Measurements from ENCODE around the gene TNIP1.
A peak's percentile ranks its signal among the peaks of the same experiment; 100 is the strongest.

Gene TNIP1

DNA sequence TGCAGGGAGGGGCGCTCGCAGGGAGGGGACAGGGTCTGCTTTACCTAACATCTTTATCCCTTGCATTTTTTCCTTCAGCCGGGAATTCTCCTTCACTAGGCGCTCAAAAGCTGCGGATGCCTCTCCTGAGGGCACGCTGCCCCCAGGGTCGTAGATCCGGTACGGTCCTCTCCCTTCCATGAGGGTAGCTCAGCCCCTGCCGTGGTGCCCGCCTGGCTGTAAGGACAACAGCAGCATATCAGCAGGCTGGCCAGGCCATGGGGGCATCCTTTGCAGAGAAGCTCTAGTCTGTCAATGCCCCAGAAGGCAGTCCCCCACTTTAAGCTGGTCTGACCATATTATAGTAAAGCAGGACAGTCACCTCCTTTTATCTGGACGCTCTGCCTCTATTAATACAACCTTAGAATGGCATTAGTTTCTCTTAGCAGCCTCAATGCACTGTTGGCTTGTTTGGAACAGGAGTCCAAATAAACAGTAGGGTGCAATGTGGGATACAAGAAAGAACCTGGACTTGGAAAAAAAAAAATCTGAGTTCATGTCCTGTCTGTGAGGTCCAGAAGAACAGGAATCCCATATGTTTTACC, 15.8 kb downstream of the TNIP1 start:
- no peak for DNase-seq (ENCODE audit: low read depth)

DNA sequence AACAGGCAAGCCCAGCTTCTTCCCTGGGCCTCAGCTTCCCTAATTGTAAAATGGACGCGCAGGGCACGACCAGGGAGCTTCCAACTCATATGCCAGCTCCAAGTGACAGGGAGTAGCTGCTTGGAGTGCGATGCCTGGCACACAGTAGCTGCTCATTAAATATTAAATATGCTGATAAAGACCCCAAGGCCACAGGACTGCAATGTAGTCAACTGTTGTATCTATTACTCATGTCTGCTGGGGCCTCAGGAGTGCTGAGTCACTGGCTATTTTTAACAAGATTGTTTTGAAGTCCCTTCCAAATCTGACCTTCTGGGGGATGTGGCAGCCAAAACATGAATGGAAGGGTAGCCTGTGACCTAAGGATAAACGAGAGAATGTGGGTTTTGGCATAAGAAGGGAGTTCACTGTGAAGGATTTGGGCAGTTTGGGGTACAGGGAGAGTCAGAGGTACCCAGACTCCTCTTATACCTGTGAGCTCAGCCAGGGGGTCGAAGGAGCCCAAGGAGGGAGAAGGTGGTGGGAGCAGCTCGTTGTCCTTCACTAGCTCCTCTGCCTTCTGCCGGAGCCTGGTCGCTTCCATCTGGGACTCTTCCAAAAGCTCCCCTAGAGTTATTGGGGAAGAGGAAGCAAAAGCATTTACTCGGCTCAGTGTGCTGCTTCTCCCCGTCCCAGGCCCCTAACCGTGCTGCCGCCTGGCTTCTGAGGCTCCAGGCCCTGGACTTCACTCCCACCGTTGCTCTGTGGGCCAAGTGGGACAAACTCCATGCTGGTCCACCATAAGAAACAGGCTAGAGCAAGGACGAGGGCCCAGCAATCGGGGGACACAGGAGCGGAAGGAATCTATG, 17.5 kb downstream of the TNIP1 start:
- no peak for DNase-seq (ENCODE audit: low read depth)

DNA sequence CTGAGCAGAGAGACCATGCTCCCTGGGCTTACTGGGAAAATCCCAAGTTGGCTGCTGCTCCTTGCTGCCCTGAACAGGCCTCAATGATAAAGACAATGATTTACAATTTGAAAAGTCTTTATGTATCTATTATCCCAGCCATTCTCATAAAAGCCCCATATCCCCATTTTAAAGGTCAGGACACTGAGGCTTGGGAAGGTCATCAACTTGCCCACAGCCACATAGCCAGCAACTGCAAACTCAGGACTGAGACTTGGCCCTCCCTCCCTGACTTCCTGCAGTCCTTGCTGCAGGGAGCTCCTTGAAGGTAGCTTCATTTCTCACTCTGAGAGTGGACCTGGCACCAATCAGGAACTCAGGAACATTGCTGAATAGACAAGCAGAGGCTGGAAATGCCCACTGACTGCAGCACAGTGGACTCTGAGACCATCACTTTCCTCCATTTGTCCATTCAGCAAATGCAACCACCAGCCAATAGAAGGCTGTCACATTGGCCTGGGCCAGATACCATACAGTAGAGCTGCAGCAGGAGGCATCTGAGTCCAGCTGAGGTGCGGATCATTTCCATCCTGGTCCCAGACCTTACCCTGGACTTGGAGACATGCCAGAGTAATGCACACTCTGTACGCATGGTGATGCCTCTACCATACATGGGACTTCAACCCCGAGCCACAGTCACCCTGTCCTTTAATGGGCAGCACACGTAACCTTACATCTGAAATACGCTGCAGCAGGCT, 18.3 kb downstream of the TNIP1 start:
- no peak for DNase-seq (ENCODE audit: low read depth)

DNA sequence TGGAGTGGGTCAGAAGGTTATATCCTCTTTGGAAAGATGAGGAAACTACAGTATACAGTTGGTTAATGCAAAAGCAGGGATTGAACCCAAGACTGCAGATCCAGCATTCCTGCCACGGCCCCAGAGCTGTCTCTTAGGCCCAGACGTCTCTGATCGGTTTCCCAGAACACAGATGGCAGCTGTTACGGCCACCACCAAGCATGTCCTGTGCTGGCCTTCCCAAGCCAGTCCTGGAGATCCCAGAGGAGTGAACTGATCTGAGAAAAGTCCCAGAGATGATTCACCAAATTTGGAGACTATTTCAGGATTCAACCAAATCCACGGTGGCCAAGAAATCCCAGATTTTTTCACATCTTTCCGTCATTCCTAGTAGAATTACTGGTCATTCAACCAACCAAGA, 20.1 kb downstream of the TNIP1 start:
- DNase-seq (ENCODE audit: low read depth) = no peak

DNA sequence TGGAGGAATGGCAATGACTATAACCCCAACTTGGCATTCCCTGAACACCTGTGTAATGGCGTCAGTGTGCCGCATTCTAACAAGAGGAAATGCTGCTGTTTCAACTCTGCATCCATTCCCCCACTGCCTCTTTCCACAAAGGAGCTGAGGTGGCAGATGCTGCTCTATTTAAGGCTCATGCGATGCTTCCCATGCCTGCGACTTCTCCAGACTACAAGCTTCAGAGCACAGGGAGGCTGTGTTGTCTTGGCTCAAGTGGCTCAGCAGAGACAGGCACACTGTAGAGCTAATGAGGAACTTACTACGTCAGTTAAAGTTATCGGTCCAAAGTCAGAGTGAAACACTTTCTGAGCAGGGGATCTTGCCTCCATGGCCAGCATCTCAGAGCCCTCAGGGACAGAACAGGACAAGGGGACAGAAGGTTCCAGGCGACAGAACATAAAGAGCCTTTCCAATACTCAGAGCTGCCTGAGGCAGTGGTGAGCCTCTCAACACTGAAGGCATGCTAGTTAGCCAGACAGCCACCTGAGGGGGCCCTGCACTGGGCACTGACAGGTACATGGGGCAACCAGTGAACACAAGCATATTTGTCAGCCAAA, 21.8 kb downstream of the TNIP1 start:
- DNase-seq (ENCODE audit: low read depth) = no peak

DNA sequence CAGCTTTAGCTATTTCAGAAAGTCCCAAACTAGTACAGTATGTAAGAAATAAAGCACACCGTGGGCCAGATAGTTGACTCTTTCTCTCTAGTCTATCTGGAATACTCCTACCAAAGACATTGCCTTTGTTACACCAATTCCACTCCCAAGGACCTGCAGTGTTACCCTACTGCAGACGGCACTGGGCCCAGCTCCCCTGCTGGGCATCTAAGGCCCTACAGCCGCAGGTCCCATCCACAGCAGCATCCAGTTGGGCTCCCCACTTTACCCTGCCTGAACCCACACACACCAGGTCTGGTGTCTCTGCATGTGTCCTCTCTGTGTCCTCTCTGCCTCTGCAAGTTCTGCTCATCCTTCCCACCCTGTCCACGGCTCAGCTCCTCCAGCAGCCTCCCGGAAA, 22.5 kb downstream of the TNIP1 start:
- no peak for DNase-seq (ENCODE audit: low read depth)

DNA sequence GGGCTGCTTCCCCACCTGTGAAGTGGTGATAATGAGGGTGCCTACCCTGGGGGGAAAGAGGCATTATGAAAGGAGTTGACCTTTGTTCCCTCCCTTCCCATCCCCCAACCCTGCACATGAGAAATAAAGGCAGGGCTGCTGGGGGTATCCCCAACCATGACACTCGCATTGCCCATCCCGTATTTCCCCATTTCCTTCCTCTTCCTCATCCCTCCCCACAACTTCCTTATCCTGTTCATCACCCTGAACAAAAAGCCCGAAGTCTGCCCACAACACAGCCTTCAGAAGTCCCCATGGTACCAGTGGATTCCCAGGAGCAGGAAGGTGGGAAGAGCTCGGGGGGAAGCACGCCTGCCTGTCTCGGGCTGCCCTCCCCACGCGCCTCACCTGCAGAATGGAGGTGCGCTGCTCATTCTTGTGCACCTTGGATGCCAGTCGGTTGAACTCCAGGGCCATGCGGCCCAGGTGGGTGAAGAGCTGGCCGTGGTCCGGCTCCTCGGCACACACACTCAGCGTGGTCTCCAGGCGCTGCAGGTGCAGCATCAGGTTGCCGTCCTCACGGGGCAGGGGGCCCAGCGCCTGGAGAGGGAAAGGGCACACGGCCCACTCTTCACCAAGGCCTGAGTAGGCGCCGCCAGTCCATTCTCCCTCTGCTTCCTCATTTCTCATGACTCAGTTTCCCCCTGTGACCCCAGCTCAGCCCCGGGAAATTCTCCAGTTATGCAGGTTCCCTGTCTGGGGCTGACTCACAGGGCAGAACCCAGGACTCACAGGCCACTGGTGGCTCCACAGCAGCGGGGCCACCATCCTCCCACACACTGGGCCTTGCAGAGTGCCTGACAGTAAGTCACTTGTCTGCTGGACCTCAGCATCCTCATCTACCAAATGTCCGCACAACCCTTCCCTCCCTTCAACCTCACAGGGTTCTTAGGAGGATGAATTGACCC, 24.2 kb downstream of the TNIP1 start:
- no peak for DNase-seq (ENCODE audit: low read depth)

DNA sequence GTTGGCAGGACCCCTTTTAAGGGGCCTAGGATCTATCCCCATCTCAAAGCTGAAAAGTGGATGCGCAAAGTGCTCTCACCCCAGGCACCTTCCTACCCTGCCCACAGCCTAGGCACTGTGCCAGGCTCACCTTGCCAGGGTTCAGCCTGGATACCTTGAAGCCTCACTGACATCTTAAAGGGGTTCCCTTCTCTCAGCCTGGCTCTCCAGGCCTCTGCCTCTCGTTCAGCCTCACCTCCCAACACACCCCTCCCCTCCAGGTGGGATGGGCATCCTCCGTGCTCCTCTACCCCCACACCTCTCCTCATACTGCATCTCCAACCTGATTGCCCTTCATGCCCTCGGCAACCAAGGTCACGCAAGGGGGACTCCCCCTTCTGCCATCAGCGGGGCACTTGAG, 25.5 kb downstream of the TNIP1 start:
- DNase-seq (ENCODE audit: low read depth) = no peak

DNA sequence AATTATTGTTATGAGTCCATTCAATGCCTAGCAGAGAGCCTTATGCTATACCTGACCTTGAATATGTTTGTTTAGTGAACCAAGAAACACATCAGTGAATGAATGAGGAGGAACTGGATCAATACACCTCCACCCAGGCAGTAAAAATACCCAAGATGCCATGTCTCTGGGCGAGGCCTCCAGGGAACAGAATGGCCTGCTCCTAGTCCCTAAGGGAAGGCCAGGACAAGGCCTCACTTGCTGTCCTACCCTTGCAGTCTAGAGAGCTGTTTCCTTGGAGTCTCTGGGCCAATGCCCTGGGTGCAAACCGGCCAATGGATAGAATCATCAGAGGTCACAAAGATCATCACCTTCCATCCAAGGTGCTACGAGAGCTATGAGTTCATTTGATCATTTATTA, 26.1 kb downstream of the TNIP1 start:
- DNase-seq (ENCODE audit: low read depth) = no peak

DNA sequence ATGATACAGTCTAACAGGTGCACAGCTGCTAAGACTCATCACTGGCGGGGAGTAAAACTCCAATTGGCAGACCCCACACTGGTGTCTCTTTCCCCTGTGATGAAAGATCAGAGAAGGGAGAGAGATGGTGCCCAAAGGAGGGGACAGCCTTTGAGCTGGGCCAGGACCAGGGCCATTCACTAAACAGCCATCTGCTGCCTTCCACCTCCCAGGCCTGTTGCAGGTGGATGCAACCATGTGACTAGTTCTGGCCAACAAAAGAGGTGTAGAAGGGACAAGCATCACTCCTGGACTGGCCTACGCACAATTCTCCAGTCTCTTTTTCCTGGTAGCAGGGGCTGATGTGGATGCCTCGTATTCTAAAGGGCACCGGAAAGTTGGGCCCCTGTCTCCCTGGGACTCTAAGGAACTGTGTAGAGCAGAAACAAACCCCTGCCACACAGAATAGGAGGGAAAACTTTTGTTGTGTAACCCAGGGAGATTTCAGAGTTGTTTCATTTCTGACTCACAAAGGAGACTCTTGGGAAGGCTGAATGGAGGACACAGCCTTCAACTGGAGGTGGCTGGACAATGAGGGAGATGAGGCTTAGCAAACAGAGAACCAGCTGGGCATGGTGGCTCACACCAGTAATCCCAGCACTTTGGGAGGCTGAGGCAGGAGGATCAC, 26.9 kb downstream of the TNIP1 start:
- DNase-seq (ENCODE audit: low read depth) = no peak

DNA sequence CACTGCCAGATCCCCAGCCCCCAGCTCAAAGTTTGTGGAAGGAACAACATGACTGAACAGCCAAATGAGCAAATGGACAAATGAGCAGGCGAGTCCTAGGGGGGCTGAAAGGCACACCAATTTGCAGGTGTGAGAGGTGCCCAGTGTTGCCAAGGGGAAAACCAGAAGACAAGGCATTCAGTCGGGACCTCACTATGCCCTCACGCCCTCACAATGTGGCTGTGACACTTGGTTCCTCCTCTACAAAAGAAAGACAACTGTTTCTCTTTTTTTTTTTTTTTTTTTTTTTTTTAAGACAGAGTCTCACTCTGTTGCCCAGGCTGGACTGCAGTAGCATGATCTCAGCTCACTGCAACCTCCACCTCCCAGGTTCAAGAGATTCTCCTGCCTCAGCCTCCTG, 28.0 kb downstream of the TNIP1 start:
- DNase-seq (ENCODE audit: low read depth) = no peak

DNA sequence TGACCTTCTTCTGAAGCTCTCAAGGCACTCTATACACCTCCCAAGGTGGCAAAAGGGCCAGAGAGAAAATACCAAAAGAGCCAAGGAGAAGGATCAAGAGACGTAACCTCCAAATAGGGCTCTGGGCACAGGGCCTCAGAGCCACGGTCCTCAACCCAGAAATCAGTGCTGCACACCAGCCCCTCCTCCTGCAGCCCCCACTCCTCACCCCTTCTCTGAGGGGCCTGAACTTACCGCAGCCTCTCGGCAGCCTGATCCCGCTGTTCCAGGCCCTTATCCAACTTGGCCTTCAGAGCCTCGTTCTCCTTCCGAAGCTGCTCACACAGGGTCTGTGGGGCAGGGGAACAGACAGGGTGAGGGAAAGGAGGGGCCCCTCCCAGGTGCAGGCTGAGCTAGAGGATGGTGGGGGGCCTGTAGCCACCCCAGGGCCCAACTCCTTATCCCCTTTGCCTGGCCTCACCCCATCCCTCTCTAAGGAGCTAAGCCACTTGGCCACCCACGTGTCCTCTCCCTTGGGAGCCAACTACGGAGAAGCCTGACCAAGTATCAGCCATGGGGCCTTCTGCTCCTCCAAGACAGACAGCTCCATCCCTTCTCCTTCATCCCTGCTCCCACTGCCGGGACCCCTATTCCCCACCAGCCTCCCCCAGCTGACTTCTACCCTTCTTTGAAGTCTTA, 28.8 kb downstream of the TNIP1 start:
- DNase-seq (ENCODE audit: low read depth) = no peak

DNA sequence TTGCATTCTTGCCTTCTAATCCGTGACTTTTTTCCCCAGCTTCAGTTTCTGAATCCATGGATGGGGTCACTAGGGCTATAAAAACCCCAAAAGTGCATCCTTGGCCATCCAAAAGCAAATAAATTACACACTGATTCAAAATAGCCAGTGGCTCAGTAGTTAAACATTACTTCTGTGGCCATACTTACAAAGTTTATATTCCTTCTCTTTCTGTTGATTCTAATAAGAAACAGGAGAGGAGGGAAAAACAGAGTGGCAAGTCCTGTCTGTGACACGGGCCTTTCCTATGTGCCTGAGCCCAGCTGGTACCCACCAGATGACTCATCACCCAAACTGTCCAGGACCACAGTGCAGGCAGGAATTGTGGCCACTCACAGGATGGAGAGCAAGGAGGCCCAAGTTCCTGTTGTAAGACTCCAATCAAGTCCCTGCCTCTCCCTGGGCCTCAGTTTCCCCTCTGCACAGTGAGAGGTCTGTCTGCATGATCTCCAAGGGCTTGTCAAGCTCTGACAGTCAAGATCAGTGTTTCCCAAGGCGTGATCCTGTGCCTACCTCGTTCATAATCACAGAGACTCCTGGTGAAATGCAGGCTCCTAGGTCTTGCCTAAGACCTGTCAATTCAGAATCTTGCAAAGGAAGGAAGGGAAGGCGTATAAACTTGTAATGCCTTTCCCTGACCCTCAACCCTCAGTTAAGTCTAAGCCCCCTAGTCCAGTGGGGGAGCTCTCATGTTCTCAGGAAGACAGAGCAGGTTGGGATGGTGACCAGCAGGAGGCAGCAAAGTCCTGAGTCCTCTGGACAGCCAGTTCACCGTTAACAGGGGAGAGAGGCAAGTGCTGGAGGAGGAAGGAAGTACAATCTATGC, 29.5 kb downstream of the TNIP1 start:
- DNase-seq (ENCODE audit: low read depth) = peak; percentile 51

DNA sequence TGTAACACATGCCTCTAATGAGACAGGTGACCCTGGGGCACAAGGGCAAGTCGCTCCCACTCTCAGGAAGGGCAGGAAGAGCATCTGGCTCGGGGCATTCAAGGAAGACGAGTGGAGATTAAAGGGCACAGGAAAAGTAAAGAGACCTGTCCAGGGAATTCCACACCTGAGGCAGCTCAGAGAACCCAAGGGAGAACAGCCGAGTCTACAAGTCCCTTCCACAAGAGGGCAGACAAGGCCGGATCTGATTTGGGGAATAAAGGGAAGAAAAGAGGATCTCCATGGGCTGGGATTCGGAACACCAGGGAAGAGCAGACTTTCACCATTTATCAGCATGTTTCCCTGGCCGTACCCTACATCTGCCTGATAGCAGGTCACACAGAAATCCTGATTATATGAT, 32.3 kb downstream of the TNIP1 start:
- DNase-seq (ENCODE audit: low read depth) = no peak

DNA sequence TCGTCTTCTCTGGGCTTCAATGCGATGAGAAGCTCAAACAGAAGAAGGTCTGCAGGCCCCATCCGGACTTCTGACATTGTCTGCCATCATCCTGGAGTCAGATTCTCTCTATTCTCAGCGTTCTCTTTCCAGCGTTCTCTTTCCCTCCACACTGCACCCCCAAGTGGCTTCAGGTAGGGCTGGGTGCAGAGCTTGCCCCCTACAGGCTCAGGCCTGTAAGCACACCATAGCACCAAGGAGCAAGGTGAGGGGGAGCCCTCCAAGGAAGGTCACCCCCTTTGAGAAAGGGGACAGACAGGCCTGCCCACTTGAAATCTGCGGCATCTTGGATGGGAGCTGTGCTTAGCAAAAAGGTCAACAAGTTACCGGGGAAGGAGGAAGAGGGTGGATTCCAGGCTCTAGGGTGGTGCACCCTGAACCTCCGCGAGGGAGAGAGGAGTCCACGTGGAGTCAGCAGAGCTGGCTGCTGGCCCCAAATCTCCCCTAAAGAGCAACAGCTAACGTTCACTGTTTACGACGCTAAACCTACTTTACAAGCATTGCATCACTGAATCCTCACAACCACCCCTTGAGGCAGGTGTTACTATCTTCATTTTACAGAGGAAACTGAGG, 32.9 kb downstream of the TNIP1 start:
- DNase-seq (ENCODE audit: low read depth) = peak; percentile 10

DNA sequence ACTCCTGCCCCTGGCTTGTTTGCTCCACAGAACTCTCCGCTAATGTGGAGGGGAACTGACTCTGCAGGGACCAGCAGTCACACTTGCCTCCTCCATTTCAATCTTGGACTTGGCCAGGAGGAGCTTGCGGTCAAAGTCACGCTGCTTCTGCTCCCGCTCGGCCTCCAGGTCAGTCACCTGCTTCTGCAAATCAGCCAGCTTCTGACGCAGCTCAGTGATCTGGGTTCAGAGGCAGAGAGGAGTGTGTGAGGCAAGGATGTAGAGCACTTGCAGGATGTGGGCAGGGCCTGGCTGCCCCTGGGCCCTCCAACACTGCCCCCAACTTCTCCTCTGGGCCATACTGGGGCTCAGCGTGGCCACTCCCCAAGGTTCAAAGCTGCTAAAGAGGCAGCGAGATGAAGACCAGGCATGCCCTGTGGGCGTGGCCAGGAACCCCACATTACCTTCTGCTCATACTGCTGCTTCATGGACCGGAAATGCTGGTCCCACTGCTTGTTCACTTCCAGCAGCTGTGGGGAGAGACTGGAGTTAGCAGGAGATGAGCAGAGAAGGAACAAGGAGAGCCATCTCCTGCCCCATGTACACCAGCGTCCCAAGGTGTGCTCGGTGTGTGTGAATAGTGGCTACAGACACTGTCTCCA, 38.3 kb downstream of the TNIP1 start:
- no peak for DNase-seq (ENCODE audit: low read depth)

DNA sequence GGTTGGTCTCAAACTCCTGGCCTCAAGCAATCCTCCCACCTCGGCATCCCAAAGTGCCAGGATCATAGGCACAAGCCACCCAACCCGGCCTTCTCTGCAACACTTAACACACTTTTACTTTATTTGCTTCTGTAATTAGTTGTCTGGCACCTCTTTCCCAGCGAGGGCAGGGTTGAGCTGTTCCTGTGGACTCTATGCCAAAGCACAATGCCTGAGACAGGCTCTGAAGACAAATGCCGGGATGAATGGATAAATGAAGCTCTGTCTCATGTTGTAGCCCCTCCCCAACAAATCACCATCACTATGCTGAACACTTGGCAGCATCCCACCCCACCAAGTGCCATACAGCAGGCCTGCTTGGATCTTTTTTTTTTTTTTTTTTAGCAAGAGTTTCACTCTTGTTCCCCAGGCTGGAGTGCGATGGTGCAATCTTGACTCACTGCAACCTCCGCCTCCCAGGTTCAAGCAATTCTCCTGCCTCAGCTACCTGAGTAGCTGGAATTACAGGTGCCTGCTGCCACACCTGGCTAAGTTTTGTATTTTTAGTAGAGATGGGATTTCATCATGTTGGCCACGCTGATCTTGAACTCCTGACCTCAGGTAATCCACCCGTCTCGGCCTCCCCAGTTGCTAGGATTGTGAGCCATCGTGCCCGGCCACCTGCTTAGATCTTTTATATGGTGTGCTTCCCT, 39.1 kb downstream of the TNIP1 start:
- DNase-seq (ENCODE audit: low read depth) = no peak

DNA sequence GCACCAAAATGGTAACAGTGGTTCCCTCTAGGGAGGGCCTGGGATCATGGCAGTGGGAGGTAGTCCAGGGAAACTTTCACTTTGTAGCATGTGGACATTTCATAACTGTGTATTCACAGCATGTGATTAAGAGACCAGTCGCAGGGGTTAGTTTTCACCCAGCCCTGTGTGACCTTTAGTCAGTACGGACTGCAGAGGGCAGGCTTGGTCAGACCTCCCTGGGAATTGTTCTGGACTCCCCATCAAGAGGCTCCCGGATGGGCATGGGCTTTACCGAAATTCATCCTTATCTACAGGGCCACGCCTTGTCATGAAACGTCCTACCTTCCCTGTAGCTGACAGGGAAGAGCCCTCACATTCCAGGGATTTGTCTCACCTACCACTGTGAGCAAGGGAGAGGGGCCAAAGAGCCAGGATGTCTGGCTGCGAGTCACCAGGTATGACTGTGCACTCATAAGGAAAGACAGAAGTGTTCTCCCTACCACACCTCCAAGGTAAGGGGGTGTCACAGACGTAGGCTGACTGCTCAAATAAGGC, 40.6 kb downstream of the TNIP1 start:
- no peak for DNase-seq (ENCODE audit: low read depth)
